ENCODE data around the gene UBA7. TPM values are rescaled to one million over a fixed set of nuclear protein-coding genes. Genes with fewer than 3 reads are reported as not detected.

The UBA7 gene
- total RNA-seq, 1 experiment from 2014 or later = 0.85 TPM

GRCh38 chr3:49803465-49804140 lies 10.2 kb downstream of the UBA7 start:
- no peak overlapping the region for H3K27ac Mint-ChIP-seq
- H3K9ac ChIP-seq (ENCODE audit: extremely low read depth, insufficient read length, low read length) = no peak overlapping the region

More at GRCh38 chr3:49803465-49804140, 10.2 kb downstream of the UBA7 start:
- Histone ChIP-seq H3K4me1 (ENCODE audit: insufficient read depth, low read length) (peaks cover 8% of the 10 kb centered on the region; the same call in 1 of the 2 replicates), H2BK20ac (ENCODE audit: low read depth, low read length, poor library complexity, severe bottlenecking) (no peak overlapping the region), H4K5ac (ENCODE audit: insufficient read length, low read depth, low read length) (no peak overlapping the region), H3K27ac (ENCODE audit: insufficient read length, low read depth, low read length) (no peak overlapping the region), H2AFZ (ENCODE audit: low read length) (no peak overlapping the region), H3K56ac (ENCODE audit: insufficient read length, low read depth, low read length) (no peak overlapping the region), H3K79me1 (ENCODE audit: insufficient read depth, low read depth, low read length, poor library complexity, severe bottlenecking) (no peaks in the 10 kb centered on the region), H4K20me1 (ENCODE audit: control insufficient read depth, insufficient read depth, insufficient read length) (no peaks in the 10 kb centered on the region), H2BK15ac (ENCODE audit: low read depth, low read length) (no peak overlapping the region), H2BK12ac (ENCODE audit: insufficient read length, low read depth, low read length) (no peak overlapping the region), H2AK5ac (ENCODE audit: insufficient read length, low read length) (no peak overlapping the region), H2BK120ac (ENCODE audit: low read depth, low read length, poor library complexity, severe bottlenecking) (no peak overlapping the region), H3K9me3 (ENCODE audit: control insufficient read depth, low read depth, low read length) (no peaks in the 10 kb centered on the region), H2BK5ac (ENCODE audit: insufficient read length, low read length) (no peak overlapping the region), H3K23ac (ENCODE audit: insufficient read length, low read depth, low read length) (no peak overlapping the region), H3K4ac (ENCODE audit: low read depth, low read length) (no peak overlapping the region), H4K8ac (replicated peaks; ENCODE audit: insufficient read length, low read depth, low read length) (no peak overlapping the region), H3K18ac (ENCODE audit: insufficient read length, low read depth, low read length) (no peak overlapping the region), H3K4me2 (ENCODE audit: insufficient read depth, insufficient read length, low read length) (peak overlapping the region; percentile 37), H3K23me2 (ENCODE audit: insufficient read length, low read depth, low read length, poor library complexity, severe bottlenecking) (peaks cover 14% of the 10 kb centered on the region), H3T11ph (ENCODE audit: low read length) (no peak overlapping the region), H3K14ac (ENCODE audit: insufficient read depth, low read length) (no peak overlapping the region), H3K79me2 (ENCODE audit: insufficient read depth, low read length) (no peaks in the 10 kb centered on the region), H4K91ac (ENCODE audit: insufficient read length, low read depth, low read length) (no peak overlapping the region), H3K27me3 (ENCODE audit: insufficient read depth, low read length) (no peaks in the 10 kb centered on the region; the same call in 1 of the 2 replicates)
- H3K4me3 Mint-ChIP-seq = peak overlapping the region; percentile 79 to 82
- WGBS (ENCODE audit: extremely low coverage, insufficient read length, low lambda C conversion rate) = no CpG with 5 or more reads among the region's 41 CpGs
- H3K36me3 Mint-ChIP-seq (ENCODE audit: insufficient read depth in 1 of 3, low read depth in 3 of 3) = no peaks in the 10 kb centered on the region
- H3K9me3 Mint-ChIP-seq = no peaks in the 10 kb centered on the region
- peak; percentile 74 for DNase-seq
- H3K27me3 Mint-ChIP-seq (ENCODE audit: low read depth) = peaks cover 48% of the 10 kb centered on the region
- peak; percentile 30; the same call in 2 of the 3 replicates for TF ChIP-seq CTCF (conservative IDR thresholded peaks at IDR 0.05)
- peaks cover 31% of the 10 kb centered on the region in 2 experiments for H3K4me1 Mint-ChIP-seq

All from H9 (cell line).